Left kidney (tissue), 2 donors: ENCODE data around the gene NCOA7. TPM values are rescaled to one million over a fixed set of nuclear protein-coding genes. Genes with fewer than 3 reads are reported as not detected.

ENCODE experiments used
- DNase-seq: peaks from one replicate; pipeline ENCODE4 v3.0.0-alpha.2; 2013
- polyA plus RNA-seq: library from polyadenylated mRNA; unstranded; fragments of 120-200 nt; gene quantifications from one replicate; pipeline ENCODE4 v1.2.1, GENCODE V29; 2013; ENCODE audit not compliant: insufficient read length

Gene NCOA7
- polyA plus RNA-seq, 1 donor = 59.3 TPM

- DNase-seq = no peak
Observed at GRCh38 chr6:125979101-125979500, 188.3 kb downstream of the NCOA7 start.

Other genes starting within 250 kb of the NCOA7 start
- 7.4 TPM for gene HEY2, start 41.3 kb upstream of the NCOA7 start, polyA plus RNA-seq
- gene HINT3, start 165.8 kb downstream of the NCOA7 start, polyA plus RNA-seq = 33.1 TPM
- 33.0 TPM for gene TRMT11, start 195.6 kb downstream of the NCOA7 start, polyA plus RNA-seq